Breast epithelium (tissue), 3 donors: ENCODE measurements around the gene LRRC36.

Experiments
- CTCF ChIP-seq, 3 donors: fragments of 450-650 bp; IDR thresholded peaks; one replicate each; pipeline ENCODE4 v1.5.1; 2016 to 2017; ENCODE audit warnings: antibody characterized with exemption in 3 of 3, mild to moderate bottlenecking in 3 of 3, moderate library complexity in 3 of 3
- POLR2A ChIP-seq: fragments of 450-650 bp; IDR thresholded peaks from one replicate; pipeline ENCODE4 v1.6.1; 2016; ENCODE audit warnings: antibody characterized with exemption, mild to moderate bottlenecking, moderate library complexity

GRCh38 chr16:67298277-67298676 is 28.3 kb upstream of the LRRC36 start:
- no peak for TF ChIP-seq CTCF (IDR thresholded peaks at IDR 0.05)
- TF ChIP-seq POLR2A: no peak
